ENCODE data around the gene B9D2.
A peak's percentile ranks its signal among the peaks of the same experiment; 100 is the strongest.
"Not testable (repeated sequence)": the region's sequence is repeated elsewhere in the genome, so short reads cannot be mapped to it uniquely, and the experiment has no call there.

B9D2 gene

GRCh38 chr19:41351339-41352245 lies 12.4 kb downstream of the B9D2 start:
- TF ChIP-seq CTCF (IDR thresholded peaks at IDR 0.05; ENCODE audit: low read depth, low read length, missing control alignments) = no peak
- no peak for DNase-seq (ENCODE audit: extremely low read depth, low read depth)
- H3K4me3 ChIP-seq (replicated peaks; ENCODE audit: low read depth, low read length) = peak overlapping the region; percentile 89

- DNase-seq (ENCODE audit: extremely low read depth, low read depth) = no peak
- no peak for TF ChIP-seq CTCF (IDR thresholded peaks at IDR 0.05; ENCODE audit: low read depth, low read length, missing control alignments)
- H3K4me3 ChIP-seq (replicated peaks; ENCODE audit: low read depth, low read length) = peak overlapping the region; percentile 89
Measured at GRCh38 chr19:41350735-41351338, 13.1 kb downstream of the B9D2 start.

GRCh38 chr19:41346916-41347315 lies 17.0 kb downstream of the B9D2 start:
- DNase-seq (ENCODE audit: extremely low read depth, low read depth); H3K4me3 ChIP-seq (replicated peaks; ENCODE audit: low read depth, low read length): not testable (repeated sequence)

- DNase-seq (ENCODE audit: extremely low read depth, low read depth) = no peak
- no peak overlapping the region for H3K4me3 ChIP-seq (replicated peaks; ENCODE audit: low read depth, low read length)
- TF ChIP-seq CTCF (IDR thresholded peaks at IDR 0.05; ENCODE audit: low read depth, low read length, missing control alignments) = no peak
Measured at GRCh38 chr19:41344162-41344561, 19.8 kb downstream of the B9D2 start.

- no peak for TF ChIP-seq CTCF (IDR thresholded peaks at IDR 0.05; ENCODE audit: low read depth, low read length, missing control alignments)
Measured at GRCh38 chr19:41341669-41342490, 22.1 kb downstream of the B9D2 start.

GRCh38 chr19:41339936-41340335 lies 24.0 kb downstream of the B9D2 start:
- no peak for DNase-seq (ENCODE audit: extremely low read depth, low read depth)
- no peak for TF ChIP-seq CTCF (IDR thresholded peaks at IDR 0.05; ENCODE audit: low read depth, low read length, missing control alignments)
- H3K4me3 ChIP-seq (replicated peaks; ENCODE audit: low read depth, low read length) = no peak overlapping the region

More at GRCh38 chr19:41341669-41342490, 22.1 kb downstream of the B9D2 start:
- no peak for DNase-seq (ENCODE audit: extremely low read depth, low read depth)
- H3K4me3 ChIP-seq (replicated peaks; ENCODE audit: low read depth, low read length) = no peak overlapping the region

- no peak for DNase-seq (ENCODE audit: extremely low read depth, low read depth)
- no peak for TF ChIP-seq CTCF (IDR thresholded peaks at IDR 0.05; ENCODE audit: low read depth, low read length, missing control alignments)
- no peak overlapping the region for H3K4me3 ChIP-seq (replicated peaks; ENCODE audit: low read depth, low read length)
Measured at GRCh38 chr19:41335467-41335866, 28.5 kb downstream of the B9D2 start.
